C4-2B (cell line): ENCODE results near the gene PDZD2.

ENCODE experiments used
- ZFX ChIP-seq: fragments of 450-650 bp; IDR thresholded peaks from 2 replicates; pipeline ENCODE4 v1.6.1; 2017
- TF ChIP-seq, protein P1 (sequence below): fragments of 450-650 bp; conservative IDR thresholded peaks from 2 replicates; pipeline ENCODE4 v1.5.1; 2017; ENCODE audit warnings: mild to moderate bottlenecking

GRCh38 chr5:31648326-31648725 lies 9.4 kb downstream of the PDZD2 start:
- TF ChIP-seq, protein P1, sequence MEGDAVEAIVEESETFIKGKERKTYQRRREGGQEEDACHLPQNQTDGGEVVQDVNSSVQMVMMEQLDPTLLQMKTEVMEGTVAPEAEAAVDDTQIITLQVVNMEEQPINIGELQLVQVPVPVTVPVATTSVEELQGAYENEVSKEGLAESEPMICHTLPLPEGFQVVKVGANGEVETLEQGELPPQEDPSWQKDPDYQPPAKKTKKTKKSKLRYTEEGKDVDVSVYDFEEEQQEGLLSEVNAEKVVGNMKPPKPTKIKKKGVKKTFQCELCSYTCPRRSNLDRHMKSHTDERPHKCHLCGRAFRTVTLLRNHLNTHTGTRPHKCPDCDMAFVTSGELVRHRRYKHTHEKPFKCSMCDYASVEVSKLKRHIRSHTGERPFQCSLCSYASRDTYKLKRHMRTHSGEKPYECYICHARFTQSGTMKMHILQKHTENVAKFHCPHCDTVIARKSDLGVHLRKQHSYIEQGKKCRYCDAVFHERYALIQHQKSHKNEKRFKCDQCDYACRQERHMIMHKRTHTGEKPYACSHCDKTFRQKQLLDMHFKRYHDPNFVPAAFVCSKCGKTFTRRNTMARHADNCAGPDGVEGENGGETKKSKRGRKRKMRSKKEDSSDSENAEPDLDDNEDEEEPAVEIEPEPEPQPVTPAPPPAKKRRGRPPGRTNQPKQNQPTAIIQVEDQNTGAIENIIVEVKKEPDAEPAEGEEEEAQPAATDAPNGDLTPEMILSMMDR = no peak
- TF ChIP-seq ZFX = no peak
